ENCODE results near the gene GRIP2.

DNA sequence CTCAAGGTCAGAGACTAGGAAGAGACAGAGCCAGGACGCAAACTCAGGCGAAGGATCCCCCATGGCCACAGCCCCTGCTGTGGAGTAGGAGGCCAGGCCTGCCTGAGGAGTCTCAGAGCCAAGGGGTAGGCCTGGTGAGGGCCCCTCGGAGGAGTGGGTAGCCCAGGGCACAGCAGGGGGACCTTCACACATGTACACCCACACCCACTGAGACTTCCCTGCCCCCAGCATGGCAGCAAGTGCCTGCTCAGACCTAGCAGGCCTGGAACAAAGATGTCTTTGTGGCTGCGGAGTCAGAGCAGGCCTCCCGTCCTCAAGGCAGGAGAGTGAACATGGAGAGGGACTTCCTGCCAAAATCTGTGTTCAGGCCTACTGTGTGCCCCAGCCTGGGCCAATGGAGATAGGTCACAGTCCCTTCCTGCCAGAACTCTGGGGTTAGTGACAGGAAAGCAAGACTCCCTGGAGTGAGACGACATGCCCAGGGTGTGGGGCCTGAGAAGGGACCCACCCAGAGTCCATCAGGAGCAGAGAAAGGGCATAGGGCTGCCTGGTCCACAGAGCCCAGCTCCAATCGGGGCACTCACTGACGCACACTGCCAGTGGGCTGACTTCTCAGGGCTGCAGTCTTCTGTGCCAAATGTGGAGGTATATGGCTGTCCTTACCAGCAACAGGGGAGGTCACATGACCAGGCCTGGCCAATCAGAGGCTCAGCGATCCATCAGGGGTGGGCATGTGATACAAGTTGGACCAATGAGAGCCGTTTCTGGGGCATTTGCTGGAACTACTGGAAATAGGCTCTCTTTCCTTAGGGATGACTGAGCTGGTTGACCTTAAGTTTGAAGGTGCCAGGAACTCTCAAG lies 2.3 kb downstream of the GRIP2 start:
- TF ChIP-seq, protein P1, sequence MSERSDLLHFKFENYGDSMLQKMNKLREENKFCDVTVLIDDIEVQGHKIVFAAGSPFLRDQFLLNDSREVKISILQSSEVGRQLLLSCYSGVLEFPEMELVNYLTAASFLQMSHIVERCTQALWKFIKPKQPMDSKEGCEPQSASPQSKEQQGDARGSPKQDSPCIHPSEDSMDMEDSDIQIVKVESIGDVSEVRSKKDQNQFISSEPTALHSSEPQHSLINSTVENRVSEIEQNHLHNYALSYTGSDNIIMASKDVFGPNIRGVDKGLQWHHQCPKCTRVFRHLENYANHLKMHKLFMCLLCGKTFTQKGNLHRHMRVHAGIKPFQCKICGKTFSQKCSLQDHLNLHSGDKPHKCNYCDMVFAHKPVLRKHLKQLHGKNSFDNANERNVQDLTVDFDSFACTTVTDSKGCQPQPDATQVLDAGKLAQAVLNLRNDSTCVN (tag by site-specific recombination; optimal IDR thresholded peaks at IDR 0.05) = no peak
- TF ChIP-seq, protein P2, sequence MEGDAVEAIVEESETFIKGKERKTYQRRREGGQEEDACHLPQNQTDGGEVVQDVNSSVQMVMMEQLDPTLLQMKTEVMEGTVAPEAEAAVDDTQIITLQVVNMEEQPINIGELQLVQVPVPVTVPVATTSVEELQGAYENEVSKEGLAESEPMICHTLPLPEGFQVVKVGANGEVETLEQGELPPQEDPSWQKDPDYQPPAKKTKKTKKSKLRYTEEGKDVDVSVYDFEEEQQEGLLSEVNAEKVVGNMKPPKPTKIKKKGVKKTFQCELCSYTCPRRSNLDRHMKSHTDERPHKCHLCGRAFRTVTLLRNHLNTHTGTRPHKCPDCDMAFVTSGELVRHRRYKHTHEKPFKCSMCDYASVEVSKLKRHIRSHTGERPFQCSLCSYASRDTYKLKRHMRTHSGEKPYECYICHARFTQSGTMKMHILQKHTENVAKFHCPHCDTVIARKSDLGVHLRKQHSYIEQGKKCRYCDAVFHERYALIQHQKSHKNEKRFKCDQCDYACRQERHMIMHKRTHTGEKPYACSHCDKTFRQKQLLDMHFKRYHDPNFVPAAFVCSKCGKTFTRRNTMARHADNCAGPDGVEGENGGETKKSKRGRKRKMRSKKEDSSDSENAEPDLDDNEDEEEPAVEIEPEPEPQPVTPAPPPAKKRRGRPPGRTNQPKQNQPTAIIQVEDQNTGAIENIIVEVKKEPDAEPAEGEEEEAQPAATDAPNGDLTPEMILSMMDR (tag by site-specific recombination; IDR thresholded peaks at IDR 0.05) = no peak
- no peak for TF ChIP-seq ZNF660 (tag by site-specific recombination; IDR thresholded peaks at IDR 0.05)
- no peak for TF ChIP-seq ZNF24 (tag by site-specific recombination; IDR thresholded peaks at IDR 0.05)
- no peak for TF ChIP-seq ZNF274 (IDR thresholded peaks at IDR 0.05; ENCODE audit: low read length)
- no peak for TF ChIP-seq ZNF274 (tag by site-specific recombination; IDR thresholded peaks at IDR 0.05; ENCODE audit: borderline replicate concordance)
- no peak for TF ChIP-seq SALL2 (tag by site-specific recombination; IDR thresholded peaks at IDR 0.05; ENCODE audit: borderline replicate concordance)
- TF ChIP-seq ZNF324 (tag by site-specific recombination; IDR thresholded peaks at IDR 0.05) = no peak
- no peak for TF ChIP-seq ZNF112 (tag by site-specific recombination; IDR thresholded peaks at IDR 0.05)
- TF ChIP-seq, protein P3, sequence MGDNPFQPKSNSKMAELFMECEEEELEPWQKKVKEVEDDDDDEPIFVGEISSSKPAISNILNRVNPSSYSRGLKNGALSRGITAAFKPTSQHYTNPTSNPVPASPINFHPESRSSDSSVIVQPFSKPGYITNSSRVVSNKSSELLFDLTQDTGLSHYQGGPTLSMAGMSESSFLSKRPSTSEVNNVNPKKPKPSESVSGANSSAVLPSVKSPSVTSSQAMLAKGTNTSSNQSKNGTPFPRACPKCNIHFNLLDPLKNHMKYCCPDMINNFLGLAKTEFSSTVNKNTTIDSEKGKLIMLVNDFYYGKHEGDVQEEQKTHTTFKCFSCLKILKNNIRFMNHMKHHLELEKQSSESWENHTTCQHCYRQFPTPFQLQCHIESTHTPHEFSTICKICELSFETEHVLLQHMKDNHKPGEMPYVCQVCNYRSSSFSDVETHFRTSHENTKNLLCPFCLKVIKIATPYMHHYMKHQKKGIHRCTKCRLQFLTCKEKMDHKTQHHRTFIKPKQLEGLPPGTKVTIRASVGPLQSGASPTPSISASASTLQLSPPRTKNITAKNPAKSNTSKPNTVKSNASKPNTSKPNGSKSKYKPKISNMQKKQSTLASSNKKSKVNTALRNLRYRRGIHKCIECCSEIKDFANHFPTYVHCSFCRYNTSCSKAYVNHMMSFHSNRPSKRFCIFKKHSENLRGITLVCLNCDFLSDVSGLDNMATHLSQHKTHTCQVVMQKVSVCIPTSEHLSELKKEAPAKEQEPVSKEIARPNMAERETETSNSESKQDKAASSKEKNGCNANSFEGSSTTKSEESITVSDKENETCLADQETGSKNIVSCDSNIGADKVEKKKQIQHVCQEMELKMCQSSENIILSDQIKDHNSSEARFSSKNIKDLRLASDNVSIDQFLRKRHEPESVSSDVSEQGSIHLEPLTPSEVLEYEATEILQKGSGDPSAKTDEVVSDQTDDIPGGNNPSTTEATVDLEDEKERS (tag by site-specific recombination; IDR thresholded peaks at IDR 0.05) = no peak
- no peak for TF ChIP-seq KLF16 (tag by site-specific recombination; IDR thresholded peaks at IDR 0.05)
- no peak for TF ChIP-seq ZNF529 (tag by site-specific recombination; IDR thresholded peaks at IDR 0.05; ENCODE audit: insufficient replicate concordance)
- no peak for TF ChIP-seq ZNF514 (tag by site-specific recombination; IDR thresholded peaks at IDR 0.05)
